GM21390 (cell line): ENCODE measurements around the gene PRKCQ.

Source experiments
- ATAC-seq: cut with Tn5 transposase; IDR thresholded peaks from one replicate; pipeline ENCODE4 v1.9.1; 2021; ENCODE audit not compliant: unreplicated experiment

Gene PRKCQ

DNA sequence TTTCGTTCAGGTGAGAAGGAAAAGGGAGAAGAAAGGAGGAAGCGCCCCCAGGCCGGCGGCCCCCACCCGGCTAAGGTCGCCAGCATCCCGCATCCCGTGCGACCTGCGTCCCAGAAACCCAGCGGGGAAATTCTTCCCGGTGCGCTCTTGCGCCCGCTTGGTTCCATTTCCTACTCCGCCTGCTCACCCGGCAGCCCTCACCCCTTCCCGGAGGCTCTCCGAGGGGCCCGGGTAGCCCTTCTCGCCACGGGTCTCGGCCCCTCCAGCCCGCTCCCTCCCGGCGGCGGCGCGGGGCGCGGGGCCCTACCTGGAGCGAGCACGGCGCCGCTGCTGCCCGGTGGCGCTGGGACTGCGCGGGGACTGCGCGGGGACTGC is at the start of gene PRKCQ:
Gene PRKCQ, minus strand, starts transcription at position 373 of the 375 bp plus-strand sequence. CDS start 65,141 bp downstream, outside the sequence.
- ATAC-seq = peak; percentile 9

DNA sequence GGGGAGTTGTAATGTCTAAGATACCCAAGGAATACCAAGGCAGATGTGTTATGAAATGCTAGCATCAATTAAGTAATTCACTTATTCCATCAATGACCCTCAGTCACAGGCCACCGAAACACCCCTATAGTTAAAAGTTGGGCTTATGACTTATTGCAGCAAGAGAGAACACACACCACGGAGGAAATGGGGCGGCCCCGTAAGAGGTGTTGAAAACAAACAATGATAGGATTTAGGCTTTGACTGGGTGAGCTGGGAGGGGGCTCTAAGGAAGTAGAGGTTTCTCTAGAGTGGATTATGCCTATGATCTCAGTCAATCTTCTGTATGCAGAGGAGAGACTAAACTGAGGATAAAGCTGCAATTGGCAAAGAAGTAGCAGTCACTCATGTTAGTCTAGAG is 45.4 kb upstream of the PRKCQ start:
- no peak for ATAC-seq

DNA sequence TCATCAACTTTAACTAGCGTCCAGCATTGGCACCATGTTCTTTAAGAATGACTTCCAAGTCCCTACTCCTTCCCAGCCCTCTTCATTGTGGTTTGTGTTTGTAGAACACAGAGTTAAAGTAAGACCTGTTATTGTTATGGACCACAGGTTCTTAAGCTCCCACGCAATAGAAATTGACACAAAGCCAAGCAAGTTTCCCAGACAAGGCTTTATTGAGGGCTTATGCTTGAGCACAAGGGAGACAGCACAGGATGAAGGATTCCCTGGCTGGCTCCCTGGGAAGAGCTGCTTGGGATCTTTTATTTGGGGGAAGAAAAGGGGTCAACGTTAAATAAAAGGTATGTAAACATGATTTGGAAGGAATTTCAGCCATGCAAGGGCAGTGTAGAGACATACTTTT is 44.3 kb upstream of the PRKCQ start:
- no peak for ATAC-seq

DNA sequence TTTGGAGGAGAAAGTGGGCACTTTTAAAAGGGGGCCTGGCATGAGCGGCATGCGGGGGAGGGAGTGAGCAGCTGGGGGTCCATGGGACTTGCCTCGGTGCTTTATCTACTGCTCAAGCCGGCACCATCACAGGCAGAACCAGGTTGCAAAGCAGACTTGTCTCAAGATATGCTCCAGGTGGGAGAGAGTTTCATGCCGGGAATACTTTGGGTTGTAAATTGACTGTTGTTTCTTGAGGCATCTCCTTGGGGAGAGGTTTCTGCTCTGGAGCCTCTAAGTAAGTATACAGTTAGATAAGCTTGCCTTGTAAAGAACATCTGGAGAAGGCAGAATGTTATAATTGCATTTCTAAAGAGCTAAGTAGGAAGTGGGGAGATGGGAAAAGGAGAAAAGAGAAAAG is 42.8 kb upstream of the PRKCQ start:
- ATAC-seq = no peak

DNA sequence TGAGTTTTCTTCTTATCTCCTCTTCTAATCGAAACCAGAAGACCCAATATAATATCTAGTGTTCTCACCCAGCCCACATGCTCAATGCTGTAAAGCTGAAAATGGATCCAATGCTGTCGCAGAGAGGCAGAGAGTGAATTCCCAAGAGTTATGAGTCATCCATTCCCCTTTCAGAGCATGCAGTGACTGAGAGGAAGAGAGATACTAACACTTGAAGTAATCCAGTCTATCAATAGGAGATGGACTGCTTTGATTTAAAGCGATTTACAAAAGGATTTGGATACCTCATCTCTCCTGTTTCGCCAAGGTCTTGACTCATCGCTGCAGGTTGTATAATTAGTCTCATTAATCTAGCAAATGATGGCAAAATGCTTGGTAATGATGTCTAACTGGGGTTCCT is 41.5 kb upstream of the PRKCQ start:
- no peak for ATAC-seq

DNA sequence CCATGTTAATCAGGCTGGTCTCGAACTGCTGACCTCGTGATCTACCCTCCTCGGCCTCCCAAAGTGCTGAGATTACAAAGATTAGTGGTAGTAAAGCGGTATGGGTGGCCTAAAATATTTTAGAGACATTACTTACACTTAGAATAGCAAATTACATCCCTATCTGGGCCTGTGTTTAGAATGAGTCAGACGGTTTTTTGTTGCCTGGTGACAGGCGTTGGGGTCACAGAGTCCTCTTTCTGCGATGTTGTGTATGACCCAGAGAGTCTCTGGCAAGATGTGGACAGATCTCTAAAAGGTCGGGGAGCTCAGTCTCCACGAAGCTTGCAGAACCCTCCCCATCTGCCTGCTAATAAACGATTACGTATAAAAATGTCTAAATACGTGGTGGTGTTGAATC is 39.6 kb upstream of the PRKCQ start:
- no peak for ATAC-seq

DNA sequence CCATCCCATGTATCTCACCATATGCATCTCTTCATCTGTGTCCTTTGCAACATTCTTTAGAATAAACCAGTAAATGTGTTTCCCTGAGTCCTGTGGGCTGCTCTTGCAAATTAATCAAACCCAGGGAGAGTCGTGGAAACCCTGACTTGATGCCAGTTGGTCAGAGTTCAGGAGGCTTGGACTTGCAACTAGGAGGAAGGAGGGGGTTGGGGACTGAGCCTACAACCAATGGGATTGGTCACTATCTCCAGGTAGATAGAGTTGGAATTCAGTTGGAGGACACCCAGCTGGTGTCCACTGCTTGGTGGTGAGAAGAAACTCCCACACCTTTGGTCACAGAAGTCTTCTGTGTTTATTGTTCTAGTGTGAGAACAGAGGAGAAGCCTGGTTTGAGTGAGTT is 38.3 kb upstream of the PRKCQ start:
- no peak for ATAC-seq

DNA sequence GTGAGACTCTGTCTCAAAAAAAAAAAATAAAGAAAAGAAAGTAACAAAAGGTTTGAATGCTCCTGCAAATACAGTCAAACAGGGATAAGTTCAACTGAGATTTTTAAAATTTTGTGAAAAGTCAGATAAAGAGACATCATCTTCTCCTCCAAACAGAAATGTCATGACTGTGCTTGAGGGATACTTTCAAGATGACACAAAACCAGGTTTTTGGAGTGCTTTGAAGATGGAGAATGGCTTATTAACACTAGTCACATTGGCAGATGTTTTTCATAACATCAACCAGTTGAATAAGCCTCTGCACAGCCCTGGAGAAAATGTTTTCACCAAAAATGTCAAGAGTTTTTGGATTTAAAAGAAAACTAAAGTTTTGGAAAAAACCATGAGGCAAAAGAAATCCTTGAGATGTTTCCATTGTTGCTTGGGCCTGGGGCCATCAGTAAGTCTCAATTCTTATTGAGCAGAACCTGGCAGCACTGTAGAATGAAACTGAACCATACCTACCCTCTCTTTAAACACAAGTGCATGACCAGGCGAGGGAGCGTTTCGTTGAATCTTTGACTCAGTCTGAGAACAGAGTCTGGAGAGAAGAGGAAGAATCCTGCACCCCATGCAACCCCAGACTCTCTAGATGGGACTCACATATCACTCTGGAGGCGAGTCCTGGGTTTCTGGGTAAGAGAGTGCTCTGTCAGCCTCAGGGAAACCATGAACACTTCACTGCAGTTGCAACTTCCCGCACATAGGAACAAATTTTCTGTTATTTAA is 37.4 kb upstream of the PRKCQ start:
- no peak for ATAC-seq

DNA sequence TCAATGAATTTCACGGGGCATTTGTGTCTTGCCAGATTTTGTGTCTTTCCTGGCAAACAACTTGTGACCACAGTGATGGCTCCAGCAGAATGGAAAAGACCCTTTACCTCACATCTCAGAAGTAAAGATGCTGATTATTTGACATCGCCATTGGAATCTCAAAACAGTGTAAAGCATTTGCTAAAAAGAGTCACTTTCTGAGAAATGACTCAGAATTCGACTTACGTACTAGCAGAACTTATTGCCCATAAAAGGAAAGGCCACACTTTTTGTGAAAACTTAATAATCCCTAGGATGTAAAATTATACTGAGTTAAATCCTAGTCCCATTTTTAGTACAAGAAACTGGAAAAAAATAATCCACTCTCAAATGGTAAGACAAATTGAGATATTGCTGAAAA is 35.9 kb upstream of the PRKCQ start:
- ATAC-seq = no peak

DNA sequence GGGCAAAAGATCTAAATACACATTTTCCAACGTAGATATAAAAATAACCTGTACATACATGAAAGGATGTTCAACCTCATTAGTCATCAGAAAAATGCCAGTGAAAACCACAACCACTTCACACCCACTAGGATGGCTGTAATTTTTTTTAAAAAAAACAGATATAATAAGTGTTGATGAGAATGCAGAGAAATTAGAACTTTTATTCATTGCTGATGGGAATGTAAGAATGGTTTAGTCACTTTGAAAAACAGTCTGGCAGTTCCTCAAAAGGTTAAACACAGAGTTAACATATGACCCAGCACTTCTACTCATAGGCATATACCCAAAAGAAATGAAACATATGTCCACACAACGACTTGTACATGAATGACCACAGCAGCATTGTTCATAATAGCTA is 32.3 kb upstream of the PRKCQ start:
- no peak for ATAC-seq

DNA sequence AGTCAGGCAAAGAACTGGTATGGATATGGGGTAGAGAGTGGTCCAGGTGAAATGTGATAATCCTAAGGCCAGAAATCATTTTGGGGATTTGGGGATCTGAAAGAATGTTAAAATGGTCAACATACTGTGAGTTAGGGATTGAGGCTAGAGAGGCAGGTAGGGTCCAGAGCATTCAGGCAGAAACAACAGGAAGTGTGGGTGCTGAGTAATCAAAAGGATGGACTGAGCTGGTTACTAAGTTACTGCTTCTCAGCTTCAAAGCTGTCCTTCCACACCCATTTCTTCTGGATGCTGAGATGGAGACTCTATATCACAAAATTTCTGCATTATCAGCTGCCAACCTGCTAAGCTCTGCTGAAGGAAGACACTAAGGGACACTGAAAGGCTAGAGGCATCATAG is 30.6 kb upstream of the PRKCQ start:
- ATAC-seq = no peak

DNA sequence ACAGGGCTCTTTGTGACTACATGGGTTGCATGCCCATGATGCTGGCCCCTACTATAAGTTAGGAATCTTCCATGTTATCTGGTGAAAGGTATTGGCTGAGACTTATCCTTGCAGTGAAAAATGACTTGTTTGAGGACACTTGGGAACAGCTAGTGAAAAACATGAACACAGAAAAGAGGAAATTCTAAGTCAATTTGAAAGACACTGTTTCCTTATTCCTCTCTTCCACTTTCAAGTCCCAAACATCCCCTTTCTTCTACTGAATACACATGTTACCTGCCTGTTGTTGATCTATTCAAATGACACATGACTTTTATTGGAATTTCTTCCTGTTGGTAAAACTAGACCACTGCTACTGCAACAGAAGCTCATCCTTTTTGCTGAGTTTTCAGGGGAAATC is 29.5 kb upstream of the PRKCQ start:
- no peak for ATAC-seq

DNA sequence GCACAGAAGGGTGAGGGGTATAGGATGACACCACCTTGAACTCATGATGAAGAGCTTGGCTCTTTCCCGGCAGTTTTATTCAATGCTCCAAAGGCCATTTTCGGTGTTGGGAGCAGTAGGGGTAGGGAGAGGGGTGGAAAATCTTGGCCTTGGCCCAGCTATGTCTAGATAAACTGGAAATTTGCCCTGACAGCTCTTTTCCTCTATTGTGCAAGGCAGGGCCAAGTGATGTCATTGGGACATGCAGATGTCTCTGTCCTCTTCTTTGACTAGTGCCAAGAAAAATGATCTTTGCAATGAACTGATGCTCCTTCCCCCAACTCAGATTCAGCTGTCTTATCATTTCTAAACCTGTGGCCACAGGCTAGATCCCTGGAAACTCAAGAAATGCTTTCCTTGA is 27.7 kb upstream of the PRKCQ start:
- no peak for ATAC-seq

DNA sequence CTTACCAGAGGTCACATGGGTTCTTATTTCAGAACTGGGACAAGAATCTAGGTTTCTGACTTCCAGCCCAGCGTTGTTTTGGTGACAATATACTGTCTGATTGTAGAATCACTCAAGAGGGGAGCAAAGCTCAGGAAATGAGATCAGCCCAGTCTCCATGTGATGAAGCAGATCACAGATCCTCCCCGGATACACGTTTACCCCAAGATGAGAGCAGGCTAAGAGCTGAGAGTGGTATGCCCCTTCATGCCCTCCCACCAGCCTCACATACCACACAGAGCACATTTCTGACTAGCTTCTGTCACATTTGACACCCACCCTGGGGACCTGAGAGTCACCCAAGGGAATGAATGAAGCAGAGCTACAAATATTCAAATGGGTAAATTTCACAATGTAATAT is 27.1 kb upstream of the PRKCQ start:
- ATAC-seq = no peak

DNA sequence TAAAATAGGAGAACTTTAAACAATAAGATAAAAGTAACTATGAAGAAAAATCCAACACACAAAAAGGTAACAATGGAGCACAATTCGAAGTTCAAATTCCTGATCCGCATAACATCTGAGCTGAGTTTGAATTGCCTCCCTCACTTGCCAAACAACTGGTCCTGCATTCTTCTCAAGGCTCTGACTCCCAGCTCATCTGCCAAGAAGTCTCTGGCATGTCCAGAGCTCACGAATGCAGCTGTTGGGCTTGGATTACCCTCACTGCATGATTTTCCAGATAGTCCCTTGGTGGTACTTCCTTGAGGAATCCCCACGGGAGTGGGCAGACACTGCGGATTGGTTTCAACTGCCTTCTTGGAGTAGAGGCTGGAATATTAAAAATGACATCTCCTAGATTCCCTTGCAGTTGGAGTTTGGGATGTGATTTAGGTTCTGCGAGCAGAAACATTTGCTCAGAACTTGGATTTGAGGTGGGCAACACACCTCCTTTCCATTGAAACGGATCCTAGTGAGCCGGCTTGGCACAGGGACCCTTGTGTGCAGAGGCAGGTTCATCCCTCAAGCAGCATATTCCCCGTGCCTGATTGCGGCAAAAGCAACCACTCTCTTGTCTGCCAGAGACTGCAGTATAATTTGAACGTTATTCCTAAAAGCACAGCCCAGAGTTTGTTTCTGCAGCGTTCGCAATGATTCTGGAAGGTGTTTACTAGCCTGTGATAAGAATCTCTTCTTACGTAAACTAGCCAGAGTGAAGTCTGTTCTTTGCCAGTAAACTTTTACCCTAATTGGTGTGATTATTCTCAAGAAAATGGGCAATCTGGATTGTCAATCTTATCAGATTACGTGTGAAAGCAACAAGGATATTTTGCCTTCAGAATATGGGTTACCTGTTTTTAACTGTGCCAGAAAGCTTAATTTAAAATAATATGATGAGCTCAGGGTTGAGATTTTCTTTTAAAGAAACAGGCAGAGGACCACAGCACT is 23.4 kb upstream of the PRKCQ start:
- no peak for ATAC-seq

DNA sequence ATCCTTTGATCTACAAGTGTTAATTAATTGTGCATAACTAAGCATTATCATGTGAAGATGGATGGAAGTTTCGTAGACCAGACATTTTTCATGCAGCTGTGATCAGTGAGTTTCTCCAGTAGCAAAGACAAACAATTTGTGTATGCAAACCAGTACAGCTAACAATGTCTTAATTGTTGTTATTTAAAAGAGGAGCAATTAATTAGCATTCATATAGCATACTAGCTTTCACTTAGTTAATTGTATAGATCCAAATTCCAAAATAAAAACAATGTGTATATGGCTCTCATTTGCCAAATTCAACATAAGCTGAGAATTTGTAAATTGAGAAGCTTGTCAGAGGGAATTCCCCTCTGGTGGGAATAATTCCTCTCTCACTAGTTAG is 22.6 kb upstream of the PRKCQ start:
- ATAC-seq = no peak

DNA sequence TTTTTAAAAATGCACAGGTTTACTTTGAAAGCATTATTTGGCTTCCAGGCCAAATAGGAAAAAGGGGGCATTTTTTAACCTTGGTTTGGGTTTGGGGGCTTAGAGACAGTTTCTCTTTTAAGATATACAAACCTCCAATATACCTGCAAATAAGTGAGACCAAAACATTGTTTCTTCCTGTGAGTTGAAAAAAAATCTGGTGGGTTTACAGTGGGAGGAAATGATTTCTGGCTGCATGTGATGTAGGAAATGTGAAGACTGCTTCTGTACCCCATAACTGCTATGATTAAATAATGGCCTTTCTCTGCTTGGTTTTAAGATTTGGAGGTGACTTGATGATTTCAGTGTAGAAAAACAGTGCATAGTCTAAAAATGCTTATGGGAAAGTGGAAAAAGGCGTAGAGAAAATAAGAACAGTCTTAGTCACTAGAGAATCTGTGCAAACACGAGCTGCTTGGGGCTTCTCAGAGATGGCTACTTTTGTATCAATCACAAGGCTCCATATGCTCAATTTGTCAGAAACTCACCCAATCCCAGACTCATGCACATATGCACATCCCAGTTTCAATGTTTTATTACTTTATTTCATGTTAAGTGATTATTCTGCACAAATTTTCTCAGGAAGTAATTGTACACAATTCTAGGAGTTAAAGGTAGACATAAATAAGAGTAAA is 22.1 kb upstream of the PRKCQ start:
- ATAC-seq = no peak

DNA sequence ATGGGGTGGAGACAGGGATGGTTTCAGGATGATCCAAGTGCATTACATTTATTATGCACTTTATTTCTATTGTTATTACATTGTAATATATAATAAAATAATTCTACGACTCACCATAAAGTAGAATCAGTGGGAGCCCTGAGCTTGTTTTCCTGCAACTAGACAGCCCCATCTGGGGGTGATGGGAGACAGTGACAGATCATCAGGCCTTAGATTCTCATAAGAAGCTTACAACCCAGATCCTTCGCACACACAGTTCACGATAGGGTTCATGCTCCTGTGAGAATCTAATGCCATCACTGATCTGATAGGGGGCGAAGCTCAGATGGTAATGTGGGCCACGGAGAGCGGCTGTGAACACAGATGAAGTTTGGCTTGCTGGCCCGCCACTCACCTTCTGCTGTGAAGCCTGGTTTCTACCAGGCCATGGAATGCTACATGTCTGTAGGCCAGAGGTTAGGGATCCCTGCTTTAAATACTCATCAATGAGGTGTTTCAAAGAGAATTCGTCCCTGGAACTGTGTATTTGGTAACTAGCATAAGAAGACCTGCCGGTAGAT is 21.2 kb upstream of the PRKCQ start:
- no peak for ATAC-seq

DNA sequence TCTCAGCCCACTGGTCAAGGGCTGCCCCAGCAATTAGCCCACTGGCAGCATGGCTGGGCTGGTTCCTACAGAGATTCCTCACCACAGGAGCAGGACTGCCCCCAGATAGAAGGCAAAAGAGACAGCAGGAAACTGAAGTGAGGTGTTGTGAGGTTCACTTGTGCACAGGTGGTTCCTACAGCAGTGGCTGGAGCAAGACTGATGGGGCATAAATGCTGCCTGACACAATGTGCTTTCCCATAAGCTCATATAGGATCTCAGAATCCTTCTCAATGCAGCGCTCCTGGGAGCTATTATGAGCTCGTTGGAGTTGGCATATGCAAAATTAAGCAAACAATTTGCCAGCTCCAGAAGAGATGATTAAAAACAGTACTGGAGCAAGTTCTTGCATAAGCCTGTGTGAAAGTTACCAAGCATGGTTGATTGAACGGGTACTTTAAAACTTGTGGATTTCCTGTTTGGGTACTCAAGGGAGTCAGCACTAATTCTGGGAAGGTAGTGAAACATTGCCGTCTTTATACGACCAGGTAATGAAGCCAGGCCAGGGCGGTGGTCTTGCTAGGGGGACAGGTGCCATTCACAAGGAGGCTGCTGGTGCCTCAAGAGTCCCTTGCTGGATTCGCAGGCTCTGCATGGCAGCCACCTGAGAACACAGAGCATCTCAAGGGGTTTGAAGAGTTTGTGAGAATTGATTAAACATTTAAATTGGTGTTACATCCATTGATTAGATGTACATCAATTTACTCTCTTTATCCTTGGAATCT is 20.3 kb upstream of the PRKCQ start:
- ATAC-seq = no peak

DNA sequence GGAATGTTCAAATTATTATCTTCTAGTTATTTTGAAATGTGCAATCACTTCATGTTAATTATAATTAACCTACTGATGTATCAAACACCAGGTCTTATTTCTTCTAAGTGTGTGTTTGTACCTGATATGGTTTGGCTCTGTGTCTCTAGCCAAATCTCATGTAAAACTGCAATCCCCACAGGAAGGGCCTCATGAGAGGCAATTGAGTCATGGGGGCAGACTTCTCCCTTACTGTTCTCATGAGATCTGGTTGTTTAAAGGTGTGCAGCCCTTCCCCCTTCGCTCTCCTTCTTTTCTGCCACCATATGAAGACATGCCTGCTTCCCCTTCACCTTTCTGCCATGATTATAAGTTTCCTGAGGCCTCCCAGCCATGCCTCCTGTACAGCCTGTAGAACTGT is 18.6 kb upstream of the PRKCQ start:
- ATAC-seq = no peak

DNA sequence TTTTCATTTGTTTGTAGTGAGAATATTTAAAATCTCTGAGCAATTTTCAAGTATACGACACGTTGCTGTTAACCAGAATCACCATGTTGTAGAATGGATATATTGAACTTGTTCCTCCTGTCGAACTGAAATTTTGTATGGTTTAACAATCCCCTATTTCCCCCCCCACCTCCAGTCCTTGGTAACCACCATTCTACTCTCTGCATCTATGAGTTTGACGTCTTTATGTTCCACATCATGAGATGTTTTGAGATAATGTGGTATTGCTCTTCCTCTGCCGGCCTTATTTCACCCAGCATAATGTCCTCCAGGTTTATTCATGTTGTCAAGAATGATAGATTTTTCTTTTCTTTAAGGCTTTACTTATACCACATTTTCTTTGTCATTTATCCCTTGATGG is 17.4 kb upstream of the PRKCQ start:
- no peak for ATAC-seq
